ENCODE results near the gene RBMS1. TPM values are rescaled to one million over a fixed set of nuclear protein-coding genes. Genes with fewer than 3 reads are reported as not detected.

The RBMS1 gene
- total RNA-seq, 1 donor from 2014 or later: 136 TPM

DNA sequence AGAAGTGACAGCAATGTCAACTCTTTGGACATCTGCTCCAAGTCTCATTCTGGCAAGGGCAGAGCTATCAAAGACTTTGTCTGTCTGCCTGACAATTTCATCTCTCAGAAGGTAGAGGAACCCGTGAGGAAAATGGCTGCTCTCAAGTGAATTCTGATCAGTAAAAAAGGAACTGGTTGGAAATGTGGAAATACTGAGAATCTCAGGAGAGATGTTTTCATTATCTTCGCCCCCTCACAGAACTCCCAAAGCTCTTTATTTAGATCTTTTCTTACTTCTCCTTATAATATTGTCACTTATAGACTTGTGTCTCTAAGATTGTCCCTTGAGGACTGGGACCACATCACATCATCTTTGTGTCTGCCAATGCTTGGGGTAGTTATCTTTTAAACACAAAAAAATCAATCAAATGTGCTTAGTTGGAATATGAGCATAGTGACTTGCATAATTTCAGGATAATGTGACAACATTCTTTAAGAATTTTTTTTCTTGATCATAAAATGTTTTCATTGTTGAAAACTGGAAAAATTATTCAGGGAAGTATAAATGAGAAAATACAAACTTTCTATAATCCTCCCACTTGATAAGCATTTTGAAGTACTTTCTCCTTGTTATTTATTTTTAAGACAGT is 225.3 kb downstream of the RBMS1 start:
- peaks cover 20% of the 10 kb centered on the region for H3K4me1 Mint-ChIP-seq (ENCODE audit: unreplicated experiment)
- no peak overlapping the region for H3K4me3 Mint-ChIP-seq (ENCODE audit: unreplicated experiment)
- peaks cover 15% of the 10 kb centered on the region for H3K27me3 Mint-ChIP-seq (ENCODE audit: unreplicated experiment)
- no peaks in the 10 kb centered on the region for H3K9me3 Mint-ChIP-seq (ENCODE audit: unreplicated experiment)
- peaks cover 10% of the 10 kb centered on the region for H3K36me3 Mint-ChIP-seq (ENCODE audit: low read depth, unreplicated experiment)
- no peak for DNase-seq (ENCODE audit: low spot score)
- no peak overlapping the region for H3K27ac Mint-ChIP-seq (ENCODE audit: unreplicated experiment)
- TF ChIP-seq, protein P1, sequence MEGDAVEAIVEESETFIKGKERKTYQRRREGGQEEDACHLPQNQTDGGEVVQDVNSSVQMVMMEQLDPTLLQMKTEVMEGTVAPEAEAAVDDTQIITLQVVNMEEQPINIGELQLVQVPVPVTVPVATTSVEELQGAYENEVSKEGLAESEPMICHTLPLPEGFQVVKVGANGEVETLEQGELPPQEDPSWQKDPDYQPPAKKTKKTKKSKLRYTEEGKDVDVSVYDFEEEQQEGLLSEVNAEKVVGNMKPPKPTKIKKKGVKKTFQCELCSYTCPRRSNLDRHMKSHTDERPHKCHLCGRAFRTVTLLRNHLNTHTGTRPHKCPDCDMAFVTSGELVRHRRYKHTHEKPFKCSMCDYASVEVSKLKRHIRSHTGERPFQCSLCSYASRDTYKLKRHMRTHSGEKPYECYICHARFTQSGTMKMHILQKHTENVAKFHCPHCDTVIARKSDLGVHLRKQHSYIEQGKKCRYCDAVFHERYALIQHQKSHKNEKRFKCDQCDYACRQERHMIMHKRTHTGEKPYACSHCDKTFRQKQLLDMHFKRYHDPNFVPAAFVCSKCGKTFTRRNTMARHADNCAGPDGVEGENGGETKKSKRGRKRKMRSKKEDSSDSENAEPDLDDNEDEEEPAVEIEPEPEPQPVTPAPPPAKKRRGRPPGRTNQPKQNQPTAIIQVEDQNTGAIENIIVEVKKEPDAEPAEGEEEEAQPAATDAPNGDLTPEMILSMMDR (IDR thresholded peaks at IDR 0.05; ENCODE audit: unreplicated experiment): no peak

DNA sequence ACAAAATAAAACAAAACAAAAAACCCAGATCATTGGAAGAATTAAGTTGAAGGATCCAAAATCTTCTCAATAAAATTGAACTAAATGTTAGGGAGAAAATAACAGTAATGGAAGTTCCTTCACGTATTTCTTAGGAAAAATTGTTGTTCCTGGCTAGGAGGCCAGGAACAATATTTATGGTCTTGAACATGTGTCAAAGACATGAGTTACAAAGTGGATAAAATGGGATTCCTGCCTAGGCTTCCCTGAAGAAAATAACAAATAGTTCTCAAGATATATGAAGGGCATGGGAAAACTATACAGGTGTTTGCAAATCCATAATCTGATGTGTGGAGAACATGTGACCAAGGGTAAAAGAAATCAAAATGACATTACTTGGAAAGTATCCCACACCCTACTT is 225.9 kb downstream of the RBMS1 start:
- Mint-ChIP-seq H3K27me3 (ENCODE audit: unreplicated experiment) (peaks cover 15% of the 10 kb centered on the region), H3K27ac (ENCODE audit: unreplicated experiment) (no peak overlapping the region), H3K9me3 (ENCODE audit: unreplicated experiment) (no peaks in the 10 kb centered on the region), H3K4me3 (ENCODE audit: unreplicated experiment) (no peak overlapping the region), H3K4me1 (ENCODE audit: unreplicated experiment) (peaks cover 20% of the 10 kb centered on the region), H3K36me3 (ENCODE audit: low read depth, unreplicated experiment) (peaks cover 10% of the 10 kb centered on the region)
- no peak for DNase-seq (ENCODE audit: low spot score)
- TF ChIP-seq, protein P1 (IDR thresholded peaks at IDR 0.05; ENCODE audit: unreplicated experiment): no peak

DNA sequence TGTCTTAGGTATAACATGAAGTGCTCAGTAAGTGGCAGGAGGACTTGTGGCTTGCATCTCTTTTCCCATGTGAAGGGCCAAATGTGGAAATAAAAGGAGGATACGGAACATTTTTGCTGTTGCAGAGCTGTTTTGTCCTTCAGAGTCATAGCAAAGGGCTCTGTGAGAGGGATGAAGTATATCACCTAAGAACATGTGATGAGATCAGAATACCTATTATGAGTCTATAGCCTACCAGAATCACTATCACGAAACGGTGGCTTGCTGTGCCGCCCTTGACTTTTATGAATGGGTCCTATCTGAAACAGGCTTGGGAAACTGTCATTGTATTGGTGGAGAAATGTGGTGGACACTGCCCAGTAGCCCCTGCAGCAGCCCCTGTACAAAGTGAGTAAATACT is 226.6 kb downstream of the RBMS1 start:
- no peak overlapping the region for H3K27ac Mint-ChIP-seq (ENCODE audit: unreplicated experiment)
- TF ChIP-seq, protein P1 (IDR thresholded peaks at IDR 0.05; ENCODE audit: unreplicated experiment): no peak
- H3K4me1 Mint-ChIP-seq (ENCODE audit: unreplicated experiment): peaks cover 20% of the 10 kb centered on the region
- H3K4me3 Mint-ChIP-seq (ENCODE audit: unreplicated experiment): no peak overlapping the region
- H3K9me3 Mint-ChIP-seq (ENCODE audit: unreplicated experiment): no peaks in the 10 kb centered on the region
- DNase-seq (ENCODE audit: low spot score): no peak
- peaks cover 6% of the 10 kb centered on the region for H3K36me3 Mint-ChIP-seq (ENCODE audit: low read depth, unreplicated experiment)
- peaks cover 17% of the 10 kb centered on the region for H3K27me3 Mint-ChIP-seq (ENCODE audit: unreplicated experiment)

DNA sequence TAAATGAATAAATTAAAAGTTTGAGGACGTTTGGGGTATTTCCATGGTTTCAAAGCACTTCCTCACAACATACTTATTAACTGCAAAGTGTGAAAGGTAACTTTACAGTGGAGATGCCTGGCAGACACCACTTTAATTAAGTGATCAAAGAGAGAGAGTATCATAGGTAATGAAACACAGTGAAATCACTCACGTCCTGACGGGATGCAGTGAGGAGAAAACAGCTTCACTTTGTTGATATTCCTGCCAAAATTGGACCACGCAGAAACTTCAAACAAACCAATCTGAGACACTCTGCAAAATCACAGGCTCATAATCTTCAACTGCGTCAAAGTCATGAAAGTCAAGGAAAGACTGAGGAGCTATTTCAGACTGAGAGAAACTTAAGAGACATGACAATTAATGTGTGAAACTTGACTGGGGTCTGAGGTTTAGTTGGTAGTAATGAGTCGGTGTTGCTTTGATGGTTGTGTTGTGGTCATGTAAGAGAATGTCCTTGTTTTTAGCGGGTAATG is 227.5 kb downstream of the RBMS1 start:
- peaks cover 17% of the 10 kb centered on the region for H3K27me3 Mint-ChIP-seq (ENCODE audit: unreplicated experiment)
- TF ChIP-seq, protein P1 (IDR thresholded peaks at IDR 0.05; ENCODE audit: unreplicated experiment): no peak
- no peak overlapping the region for H3K27ac Mint-ChIP-seq (ENCODE audit: unreplicated experiment)
- no peak for DNase-seq (ENCODE audit: low spot score)
- peaks cover 17% of the 10 kb centered on the region for H3K4me1 Mint-ChIP-seq (ENCODE audit: unreplicated experiment)
- H3K4me3 Mint-ChIP-seq (ENCODE audit: unreplicated experiment): no peak overlapping the region
- peaks cover 6% of the 10 kb centered on the region for H3K36me3 Mint-ChIP-seq (ENCODE audit: low read depth, unreplicated experiment)
- H3K9me3 Mint-ChIP-seq (ENCODE audit: unreplicated experiment): no peaks in the 10 kb centered on the region

DNA sequence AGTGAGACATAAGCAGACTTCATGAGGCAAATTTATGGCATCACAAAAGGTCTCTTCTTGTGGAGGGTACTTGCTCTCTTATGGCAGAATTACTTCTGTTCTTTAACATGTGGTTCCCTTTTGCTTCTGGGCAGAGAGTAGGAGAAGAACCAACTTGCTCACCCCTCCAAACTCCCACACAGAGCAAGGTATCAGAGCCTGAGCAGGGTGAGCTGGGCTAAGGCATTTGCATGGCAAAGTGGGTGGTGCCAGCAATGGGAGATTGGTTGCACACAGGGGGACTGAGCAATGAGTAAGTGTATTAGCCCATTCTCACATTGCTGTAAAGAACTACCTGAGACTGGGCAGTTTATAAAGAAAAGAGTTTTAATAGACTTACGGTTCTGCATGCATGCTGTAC is 229.3 kb downstream of the RBMS1 start:
- no peak overlapping the region for H3K4me3 Mint-ChIP-seq (ENCODE audit: unreplicated experiment)
- H3K27ac Mint-ChIP-seq (ENCODE audit: unreplicated experiment): no peak overlapping the region
- TF ChIP-seq, protein P1 (IDR thresholded peaks at IDR 0.05; ENCODE audit: unreplicated experiment): no peak
- no peak for DNase-seq (ENCODE audit: low spot score)
- H3K36me3 Mint-ChIP-seq (ENCODE audit: low read depth, unreplicated experiment): no peaks in the 10 kb centered on the region
- H3K9me3 Mint-ChIP-seq (ENCODE audit: unreplicated experiment): no peaks in the 10 kb centered on the region
- H3K27me3 Mint-ChIP-seq (ENCODE audit: unreplicated experiment): peaks cover 8% of the 10 kb centered on the region
- peaks cover 3% of the 10 kb centered on the region for H3K4me1 Mint-ChIP-seq (ENCODE audit: unreplicated experiment)
